ENCODE data around the gene SRGAP1.

DNA sequence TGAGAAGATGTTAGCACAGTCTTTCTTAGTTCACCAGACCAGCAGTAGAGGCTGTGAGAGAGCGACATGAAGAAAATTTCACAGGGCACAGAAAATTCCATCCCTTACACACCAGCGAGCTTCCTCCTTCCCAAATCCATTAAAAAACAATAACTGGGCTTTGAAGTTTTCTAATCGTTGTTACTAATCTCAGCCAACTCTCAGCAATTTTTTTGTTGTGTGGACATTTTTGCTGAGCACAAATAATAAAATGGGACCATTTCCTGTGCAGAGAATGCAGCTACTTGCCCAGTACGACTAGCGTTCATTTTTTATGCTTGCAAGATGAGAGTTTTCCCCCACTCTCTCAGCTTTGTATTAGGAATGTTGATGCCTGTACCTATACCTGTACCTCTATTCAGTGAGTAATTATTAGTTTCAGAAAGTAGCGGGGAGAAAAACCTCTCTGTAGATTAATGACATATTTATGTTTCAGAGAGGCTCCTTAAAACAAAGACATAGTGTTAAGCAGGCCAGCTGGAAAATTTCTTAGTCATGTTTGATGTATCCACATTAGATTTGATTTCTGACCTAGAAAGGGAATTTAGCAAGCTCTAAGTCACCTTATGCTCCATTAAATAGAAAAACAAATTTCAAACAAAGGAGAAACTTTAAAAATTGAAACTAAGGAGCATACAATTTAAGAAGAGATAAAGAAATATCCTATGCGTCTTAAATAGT is 146.5 kb downstream of the SRGAP1 start:
- TF ChIP-seq POLR2A (IDR thresholded peaks at IDR 0.05; ENCODE audit: low read depth, low read length) = no peak
- TF ChIP-seq POLR2AphosphoS5 (IDR thresholded peaks at IDR 0.05; ENCODE audit: low read depth, low read length) = no peak
- no peak for TF ChIP-seq TAF1 (IDR thresholded peaks at IDR 0.05; ENCODE audit: borderline replicate concordance, low read depth, low read length)
